ENCODE results near the gene LNPEP.

The LNPEP gene

DNA sequence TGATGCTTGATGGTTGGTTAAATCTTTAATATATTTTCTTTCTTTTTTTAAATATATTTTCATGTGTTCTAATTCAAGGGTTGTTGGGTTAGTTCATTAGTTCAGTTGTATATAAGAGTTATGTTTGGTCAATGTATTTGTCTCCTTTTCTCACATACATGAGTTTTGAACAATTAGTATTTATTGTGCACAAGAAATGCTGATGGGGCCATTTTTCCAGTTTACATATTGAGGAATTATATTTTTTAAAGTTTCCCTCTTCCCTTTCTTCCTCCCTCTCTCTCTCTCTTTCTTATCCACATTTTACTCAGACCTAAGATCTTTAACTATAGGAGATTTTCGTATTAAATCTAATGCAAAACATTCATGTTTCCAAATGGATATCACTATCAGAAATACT, 74.0 kb downstream of the LNPEP start:
- Histone ChIP-seq H3K4me1 (ENCODE audit: control insufficient read depth in 1 of 2, insufficient read depth in 2 of 2, low read length in 2 of 2) (no peaks in the 10 kb centered on the region), H3K27me3 (ENCODE audit: control insufficient read depth in 1 of 2, insufficient read depth in 2 of 2, low read length in 2 of 2) (no peaks in the 10 kb centered on the region), H3K4me3 (ENCODE audit: low read depth in 1 of 2, low read length in 2 of 2) (no peak overlapping the region), H3K9ac (ENCODE audit: low read depth in 1 of 2, low read length in 2 of 2) (no peak overlapping the region), H3K27ac (ENCODE audit: low read depth, low read length) (no peak overlapping the region), H3K36me3 (ENCODE audit: control insufficient read depth in 1 of 2, insufficient read depth in 2 of 2, low read length in 2 of 2) (peaks cover 16 to 38% of the 10 kb centered on the region in 2 donors), H3K9me3 (ENCODE audit: control insufficient read depth in 1 of 2, low read length in 2 of 2) (no peaks in the 10 kb centered on the region)

DNA sequence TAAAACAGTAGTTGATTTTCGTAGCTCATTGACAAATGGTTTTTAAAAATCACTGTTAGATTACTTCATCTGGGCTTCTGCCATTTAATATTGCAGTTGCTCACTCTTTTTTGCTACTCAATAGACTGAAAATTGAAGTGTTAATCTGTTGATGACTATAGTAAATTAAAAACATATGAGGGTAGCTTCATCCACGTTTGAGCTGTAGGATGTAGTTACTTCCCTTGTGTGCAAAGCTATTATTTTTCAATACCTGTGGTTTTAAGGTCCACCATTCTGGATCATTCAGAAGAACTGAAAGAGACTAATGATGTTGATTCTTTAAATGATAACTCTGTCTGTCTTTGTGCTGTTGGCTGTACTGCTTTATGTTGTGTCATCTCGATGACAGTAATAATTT, 74.7 kb downstream of the LNPEP start:
- Histone ChIP-seq H3K9me3 (ENCODE audit: control insufficient read depth in 1 of 2, low read length in 2 of 2) (no peaks in the 10 kb centered on the region), H3K9ac (ENCODE audit: low read depth in 1 of 2, low read length in 2 of 2) (no peak overlapping the region), H3K4me1 (ENCODE audit: control insufficient read depth in 1 of 2, insufficient read depth in 2 of 2, low read length in 2 of 2) (no peaks in the 10 kb centered on the region), H3K27ac (ENCODE audit: low read depth, low read length) (no peak overlapping the region), H3K4me3 (ENCODE audit: low read depth in 1 of 2, low read length in 2 of 2) (no peak overlapping the region), H3K27me3 (ENCODE audit: control insufficient read depth in 1 of 2, insufficient read depth in 2 of 2, low read length in 2 of 2) (no peaks in the 10 kb centered on the region), H3K36me3 (ENCODE audit: control insufficient read depth in 1 of 2, insufficient read depth in 2 of 2, low read length in 2 of 2) (peaks cover 13 to 38% of the 10 kb centered on the region in 2 donors)

DNA sequence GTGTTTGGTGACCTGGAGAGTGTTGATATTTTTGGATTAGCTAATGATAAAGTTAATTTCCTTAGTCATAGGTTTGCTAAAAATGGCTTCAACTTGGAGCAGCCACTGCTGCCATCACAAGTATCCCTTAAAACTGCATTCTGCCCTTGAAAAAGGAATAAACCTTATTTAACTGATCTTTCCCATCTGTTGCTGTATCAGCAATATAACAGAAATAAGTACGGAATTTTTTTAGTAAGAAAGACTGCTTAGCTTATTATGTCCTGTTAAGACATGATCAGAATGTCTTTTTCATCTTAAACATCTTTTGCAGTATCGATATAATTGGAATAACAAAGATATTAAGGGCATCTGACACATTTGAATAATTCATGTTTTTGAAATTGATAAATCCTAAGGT, 75.7 kb downstream of the LNPEP start:
- no peak overlapping the region for H3K27ac ChIP-seq (ENCODE audit: low read depth, low read length)
- H3K27me3 ChIP-seq (ENCODE audit: control insufficient read depth in 1 of 2, insufficient read depth in 2 of 2, low read length in 2 of 2) = no peaks in the 10 kb centered on the region
- H3K9ac ChIP-seq (ENCODE audit: low read depth in 1 of 2, low read length in 2 of 2) = no peak overlapping the region
- no peaks in the 10 kb centered on the region for H3K9me3 ChIP-seq (ENCODE audit: control insufficient read depth in 1 of 2, low read length in 2 of 2)
- H3K4me1 ChIP-seq (ENCODE audit: control insufficient read depth in 1 of 2, insufficient read depth in 2 of 2, low read length in 2 of 2) = no peaks in the 10 kb centered on the region
- peaks cover 10 to 40% of the 10 kb centered on the region in 2 donors for H3K36me3 ChIP-seq (ENCODE audit: control insufficient read depth in 1 of 2, insufficient read depth in 2 of 2, low read length in 2 of 2)
- no peak overlapping the region for H3K4me3 ChIP-seq (ENCODE audit: low read depth in 1 of 2, low read length in 2 of 2)

DNA sequence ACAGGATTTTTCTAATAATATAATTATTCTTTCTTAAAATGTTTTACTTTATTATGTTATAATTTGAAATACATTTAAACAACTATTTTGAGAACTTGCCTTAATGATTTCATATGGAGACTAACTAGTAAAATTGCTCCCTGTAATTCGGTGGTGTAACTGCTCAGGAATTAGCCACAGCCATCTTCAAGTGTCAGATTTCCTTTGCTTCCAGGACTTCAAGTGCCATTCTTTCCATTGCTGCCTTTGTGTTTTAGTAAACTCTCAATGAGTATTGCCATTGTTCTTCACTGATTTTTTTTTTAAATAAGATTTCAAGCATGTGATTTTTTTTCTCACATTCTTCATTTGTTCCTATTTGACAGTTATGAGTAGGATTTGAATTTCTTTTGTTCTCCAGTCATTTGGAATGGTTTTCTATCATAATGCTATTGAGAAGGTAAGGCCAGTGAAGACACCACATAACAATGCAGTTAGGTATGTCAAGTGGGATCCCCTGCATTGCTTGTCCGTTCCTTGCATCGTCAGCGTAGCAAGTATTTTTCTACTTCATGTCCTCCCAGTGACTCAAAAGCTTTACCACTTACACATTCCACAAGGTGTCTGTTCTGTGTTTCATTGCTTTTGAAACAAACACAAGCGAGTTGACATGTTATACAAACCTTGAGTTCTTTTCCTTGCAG, 83.7 kb downstream of the LNPEP start:
- peaks cover 23 to 55% of the 10 kb centered on the region in 2 donors for H3K36me3 ChIP-seq (ENCODE audit: control insufficient read depth in 1 of 2, insufficient read depth in 2 of 2, low read length in 2 of 2)
- no peak overlapping the region for H3K27ac ChIP-seq (ENCODE audit: low read depth, low read length)
- no peak overlapping the region for H3K9ac ChIP-seq (ENCODE audit: low read depth in 1 of 2, low read length in 2 of 2)

DNA sequence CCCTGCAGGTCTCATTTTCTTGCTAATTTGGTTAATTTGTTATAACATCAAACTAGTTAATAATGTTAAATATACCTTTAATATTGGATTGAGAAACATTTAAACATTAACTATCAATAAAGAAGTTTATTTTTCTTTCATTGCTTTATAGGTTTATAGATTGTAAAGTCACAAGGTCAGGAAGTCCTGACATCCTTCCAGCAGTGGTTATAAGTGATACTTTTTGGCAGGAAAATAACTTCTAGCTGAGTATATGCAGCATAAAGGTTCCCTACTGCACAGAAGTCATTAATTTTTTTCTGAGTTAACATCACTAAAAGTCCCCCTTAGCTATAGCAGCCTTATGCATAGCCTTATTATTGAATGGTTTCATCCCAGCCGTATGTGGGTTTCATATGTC, 85.5 kb downstream of the LNPEP start:
- Histone ChIP-seq H3K9ac (ENCODE audit: low read depth in 1 of 2, low read length in 2 of 2) (no peak overlapping the region), H3K4me1 (ENCODE audit: control insufficient read depth in 1 of 2, insufficient read depth in 2 of 2, low read length in 2 of 2) (peaks cover 0 to 2% of the 10 kb centered on the region in 2 donors), H3K36me3 (ENCODE audit: control insufficient read depth in 1 of 2, insufficient read depth in 2 of 2, low read length in 2 of 2) (peaks cover 32 to 42% of the 10 kb centered on the region in 2 donors)

More for the DNA sequence above, 83.7 kb downstream of the LNPEP start:
- Histone ChIP-seq H3K4me3 (ENCODE audit: low read depth in 1 of 2, low read length in 2 of 2) (no peak overlapping the region), H3K4me1 (ENCODE audit: control insufficient read depth in 1 of 2, insufficient read depth in 2 of 2, low read length in 2 of 2) (peaks cover 0 to 2% of the 10 kb centered on the region in 2 donors), H3K27me3 (ENCODE audit: control insufficient read depth in 1 of 2, insufficient read depth in 2 of 2, low read length in 2 of 2) (no peaks in the 10 kb centered on the region), H3K9me3 (ENCODE audit: control insufficient read depth in 1 of 2, low read length in 2 of 2) (no peaks in the 10 kb centered on the region)

DNA sequence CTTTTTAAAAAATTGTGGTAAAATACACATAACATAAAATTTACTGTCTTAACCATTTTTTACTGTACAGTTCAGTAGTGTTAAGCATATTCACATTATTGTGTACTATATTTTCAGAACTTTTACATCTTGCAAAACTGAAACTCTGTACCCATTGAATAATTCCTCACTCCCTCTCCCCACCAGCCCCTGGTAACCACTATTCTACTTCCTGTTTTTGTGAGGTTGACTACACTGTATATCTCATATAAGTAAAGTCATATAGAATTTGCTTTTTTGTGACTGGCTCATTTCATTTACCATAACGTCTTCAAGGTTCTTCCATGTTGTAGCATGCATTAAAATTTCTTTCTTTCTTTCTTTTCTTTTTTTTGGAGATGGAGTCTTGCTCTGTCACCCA, 87.0 kb downstream of the LNPEP start:
- Histone ChIP-seq H3K36me3 (ENCODE audit: control insufficient read depth in 1 of 2, insufficient read depth in 2 of 2, low read length in 2 of 2) (peaks cover 35 to 47% of the 10 kb centered on the region in 2 donors), H3K4me3 (ENCODE audit: low read depth in 1 of 2, low read length in 2 of 2) (no peak overlapping the region)

More for the DNA sequence above, 85.5 kb downstream of the LNPEP start:
- Histone ChIP-seq H3K27ac (ENCODE audit: low read depth, low read length) (no peak overlapping the region), H3K27me3 (ENCODE audit: control insufficient read depth in 1 of 2, insufficient read depth in 2 of 2, low read length in 2 of 2) (no peaks in the 10 kb centered on the region), H3K9me3 (ENCODE audit: control insufficient read depth in 1 of 2, low read length in 2 of 2) (no peaks in the 10 kb centered on the region), H3K4me3 (ENCODE audit: low read depth in 1 of 2, low read length in 2 of 2) (no peak overlapping the region)

DNA sequence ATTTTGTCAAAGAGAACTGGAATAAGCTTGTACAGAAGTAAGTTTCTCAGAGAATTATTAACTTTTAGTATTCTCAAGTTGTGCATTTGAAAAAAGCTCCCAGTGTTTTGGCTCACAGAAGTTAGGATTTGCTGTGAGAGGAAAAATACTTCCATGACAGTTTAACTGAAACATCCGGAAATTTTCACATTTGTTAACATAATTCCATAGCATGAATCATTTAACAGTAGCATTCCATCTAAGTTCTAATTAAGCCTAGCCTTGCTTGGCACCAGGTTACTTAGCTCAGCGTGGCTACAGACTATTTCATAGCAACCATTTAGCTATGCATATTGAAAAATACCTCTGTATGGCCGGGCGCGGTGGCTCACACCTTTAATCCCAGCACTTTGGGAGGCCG, 90.8 kb downstream of the LNPEP start:
- Histone ChIP-seq H3K27me3 (ENCODE audit: control insufficient read depth in 1 of 2, insufficient read depth in 2 of 2, low read length in 2 of 2) (no peaks in the 10 kb centered on the region), H3K27ac (ENCODE audit: low read depth, low read length) (no peak overlapping the region), H3K4me1 (ENCODE audit: control insufficient read depth in 1 of 2, insufficient read depth in 2 of 2, low read length in 2 of 2) (no peaks in the 10 kb centered on the region), H3K36me3 (ENCODE audit: control insufficient read depth in 1 of 2, insufficient read depth in 2 of 2, low read length in 2 of 2) (peaks cover 31 to 41% of the 10 kb centered on the region in 2 donors), H3K9me3 (ENCODE audit: control insufficient read depth in 1 of 2, low read length in 2 of 2) (no peaks in the 10 kb centered on the region), H3K9ac (ENCODE audit: low read depth in 1 of 2, low read length in 2 of 2) (no peak overlapping the region), H3K4me3 (ENCODE audit: low read depth in 1 of 2, low read length in 2 of 2) (no peak overlapping the region)

More for the DNA sequence above, 87.0 kb downstream of the LNPEP start:
- peaks cover 0 to 2% of the 10 kb centered on the region in 2 donors for H3K4me1 ChIP-seq (ENCODE audit: control insufficient read depth in 1 of 2, insufficient read depth in 2 of 2, low read length in 2 of 2)
- H3K27me3 ChIP-seq (ENCODE audit: control insufficient read depth in 1 of 2, insufficient read depth in 2 of 2, low read length in 2 of 2) = no peaks in the 10 kb centered on the region
- H3K9ac ChIP-seq (ENCODE audit: low read depth in 1 of 2, low read length in 2 of 2) = no peak overlapping the region
- no peaks in the 10 kb centered on the region for H3K9me3 ChIP-seq (ENCODE audit: control insufficient read depth in 1 of 2, low read length in 2 of 2)
- H3K27ac ChIP-seq (ENCODE audit: low read depth, low read length) = no peak overlapping the region

DNA sequence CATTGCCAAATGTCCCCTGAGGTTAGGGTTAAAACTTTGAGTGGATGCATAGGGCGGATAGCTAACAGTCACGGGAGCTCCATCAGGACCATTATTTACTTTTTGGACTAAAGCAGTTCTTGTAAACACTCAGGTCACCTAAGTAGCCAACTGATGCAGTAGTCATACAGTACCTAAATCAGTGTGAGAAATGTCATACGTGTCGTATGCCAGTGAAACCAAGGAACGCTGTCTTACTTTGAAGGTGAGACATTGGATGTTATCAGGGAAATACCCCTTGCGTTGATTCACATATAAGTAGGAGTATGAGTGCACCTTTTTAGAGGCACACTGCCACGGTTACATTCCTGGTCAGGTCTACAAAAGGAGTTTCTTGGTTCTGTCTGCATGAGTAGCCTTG, 101.9 kb downstream of the LNPEP start:
- no peak overlapping the region for H3K9ac ChIP-seq (ENCODE audit: low read depth in 1 of 2, low read length in 2 of 2)
- H3K27ac ChIP-seq (ENCODE audit: low read depth, low read length) = no peak overlapping the region
- no peaks in the 10 kb centered on the region for H3K27me3 ChIP-seq (ENCODE audit: control insufficient read depth in 1 of 2, insufficient read depth in 2 of 2, low read length in 2 of 2)
- peaks cover 5 to 24% of the 10 kb centered on the region in 2 donors for H3K36me3 ChIP-seq (ENCODE audit: control insufficient read depth in 1 of 2, insufficient read depth in 2 of 2, low read length in 2 of 2)
- H3K4me3 ChIP-seq (ENCODE audit: low read depth in 1 of 2, low read length in 2 of 2) = no peak overlapping the region
- peaks cover 0 to 1% of the 10 kb centered on the region in 2 donors for H3K4me1 ChIP-seq (ENCODE audit: control insufficient read depth in 1 of 2, insufficient read depth in 2 of 2, low read length in 2 of 2)
- H3K9me3 ChIP-seq (ENCODE audit: control insufficient read depth in 1 of 2, low read length in 2 of 2) = no peaks in the 10 kb centered on the region

DNA sequence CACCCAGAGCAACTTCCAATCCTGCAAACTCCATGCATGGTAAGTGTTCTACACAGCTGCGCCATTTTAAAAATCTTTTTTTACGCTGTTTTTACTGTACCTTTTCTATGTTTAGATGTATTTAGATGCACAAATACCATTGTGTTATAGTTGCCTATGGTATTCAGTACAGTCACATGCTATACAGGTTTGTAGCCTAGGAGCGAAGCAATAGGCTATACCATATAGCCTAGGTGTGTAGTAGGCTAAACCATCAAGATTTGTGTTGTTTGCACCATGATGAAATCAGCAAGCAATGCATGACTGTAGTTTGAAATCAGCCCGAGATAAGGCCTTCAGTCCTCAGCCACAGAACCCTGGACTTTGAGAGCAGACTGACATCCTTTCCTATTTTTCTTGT, 105.4 kb downstream of the LNPEP start:
- peaks cover 0 to 9% of the 10 kb centered on the region in 2 donors for H3K36me3 ChIP-seq (ENCODE audit: control insufficient read depth in 1 of 2, insufficient read depth in 2 of 2, low read length in 2 of 2)

DNA sequence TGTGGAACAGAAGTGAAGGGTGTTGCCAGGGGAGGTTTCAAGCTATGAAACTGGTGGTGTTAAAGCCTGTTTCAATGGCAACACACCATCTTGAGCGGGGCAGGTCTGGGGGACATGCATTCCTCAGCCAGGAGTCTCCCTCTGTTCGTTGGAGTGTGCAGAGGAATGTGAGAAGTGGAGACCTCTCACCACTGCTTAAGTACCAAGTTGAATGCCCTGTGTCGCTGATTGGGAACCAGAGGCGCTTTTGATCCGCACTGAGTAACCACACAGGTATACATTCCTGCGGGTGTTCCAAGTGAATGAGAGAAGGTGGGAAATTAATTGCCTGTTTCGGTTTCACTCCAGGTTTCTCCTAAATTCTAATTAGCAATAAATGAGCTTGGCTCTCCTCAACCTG, 107.1 kb downstream of the LNPEP start:
- H3K9ac ChIP-seq (ENCODE audit: low read depth in 1 of 2, low read length in 2 of 2) = no peak overlapping the region
- H3K4me3 ChIP-seq (ENCODE audit: low read depth in 1 of 2, low read length in 2 of 2) = no peak overlapping the region
- H3K27ac ChIP-seq (ENCODE audit: low read depth, low read length) = no peak overlapping the region
- H3K4me1 ChIP-seq (ENCODE audit: control insufficient read depth in 1 of 2, insufficient read depth in 2 of 2, low read length in 2 of 2) = peaks cover 0 to 12% of the 10 kb centered on the region in 2 donors
- no peaks in the 10 kb centered on the region for H3K27me3 ChIP-seq (ENCODE audit: control insufficient read depth in 1 of 2, insufficient read depth in 2 of 2, low read length in 2 of 2)
- H3K9me3 ChIP-seq (ENCODE audit: control insufficient read depth in 1 of 2, low read length in 2 of 2) = no peaks in the 10 kb centered on the region
- H3K36me3 ChIP-seq (ENCODE audit: control insufficient read depth in 1 of 2, insufficient read depth in 2 of 2, low read length in 2 of 2) = no peaks in the 10 kb centered on the region

More for the DNA sequence above, 105.4 kb downstream of the LNPEP start:
- Histone ChIP-seq H3K9me3 (ENCODE audit: control insufficient read depth in 1 of 2, low read length in 2 of 2) (no peaks in the 10 kb centered on the region), H3K9ac (ENCODE audit: low read depth in 1 of 2, low read length in 2 of 2) (no peak overlapping the region), H3K4me3 (ENCODE audit: low read depth in 1 of 2, low read length in 2 of 2) (no peak overlapping the region), H3K27me3 (ENCODE audit: control insufficient read depth in 1 of 2, insufficient read depth in 2 of 2, low read length in 2 of 2) (no peaks in the 10 kb centered on the region), H3K27ac (ENCODE audit: low read depth, low read length) (no peak overlapping the region), H3K4me1 (ENCODE audit: control insufficient read depth in 1 of 2, insufficient read depth in 2 of 2, low read length in 2 of 2) (peaks cover 0 to 12% of the 10 kb centered on the region in 2 donors)

All from duodenal mucosa (tissue), 2 donors.